HEK293 (cell line): ENCODE data around the gene AVEN.

Experiments
- CTCF ChIA-PET: fragments of 350-600 bp; formaldehyde crosslinking; extraction: SDS; loops from one replicate; lab custom pipeline; 2021; ENCODE audit warnings: antibody characterized with exemption; lab: Yijun Ruan, JAX
- POLR2A ChIA-PET: fragments of 300-600 bp; formaldehyde crosslinking; extraction: SDS; loops from one replicate; lab custom pipeline; 2020; ENCODE audit warnings: antibody characterized with exemption, inconsistent platforms; lab: Yijun Ruan, JAX
- H3K27ac ChIP-seq: fragments of 200-500 bp; sonication (Bioruptor generic); 2 replicates; pipeline ENCODE4 v1.5.1; 2014; ENCODE audit warnings: low read depth, low read length, control low read depth, inconsistent platforms; ENCODE audit errors: extremely low read depth
- H3K36me3 ChIP-seq, 2 experiments: fragments of 200-500 bp in 1 of 2; sonication (Bioruptor generic) in 1 of 2; 1 replicate in 1 of 2; 2 replicates in 1 of 2; pipeline ENCODE4 v1.5.1; 2014 to 2017; ENCODE audit warnings: inconsistent platforms in 2 of 2, low read length in 2 of 2; ENCODE audit not compliant: control insufficient read depth in 2 of 2, insufficient read depth in 1 of 2
- H3K4me1 ChIP-seq: fragments of 200-500 bp; sonication (Bioruptor generic); 2 replicates; pipeline ENCODE4 v1.5.1; 2014; ENCODE audit warnings: mild to moderate bottlenecking, low read length, inconsistent platforms; ENCODE audit not compliant: control insufficient read depth, insufficient read depth
- H3K4me3 ChIP-seq: 2 replicates; pipeline ENCODE4 v1.5.1; 2011; ENCODE audit warnings: low read depth, mild to moderate bottlenecking, control low read depth, low read length, moderate library complexity
- H3K9me3 ChIP-seq: fragments of 200-500 bp; sonication (Bioruptor generic); 2 replicates; pipeline ENCODE4 v1.5.1; 2014; ENCODE audit warnings: low read depth, low read length, inconsistent platforms; ENCODE audit not compliant: control insufficient read depth, insufficient read depth
- AEBP2 ChIP-seq: fragments of 450-650 bp; formaldehyde crosslinking; IDR thresholded peaks from 2 replicates; pipeline ENCODE4 v1.5.1; 2016; ENCODE audit warnings: missing biosample characterization, missing genetic modification characterization, borderline replicate concordance
- BCL11A ChIP-seq: fragments of 450-650 bp; formaldehyde crosslinking; IDR thresholded peaks from 2 replicates; pipeline ENCODE4 v1.5.1; 2016; ENCODE audit warnings: low read depth, missing biosample characterization, missing genetic modification characterization
- MZF1 ChIP-seq: fragments of 450-650 bp; formaldehyde crosslinking; IDR thresholded peaks from 2 replicates; pipeline ENCODE4 v1.5.1; 2017; ENCODE audit warnings: missing biosample characterization, missing genetic modification characterization, borderline replicate concordance
- OSR2 ChIP-seq: fragments of 450-650 bp; formaldehyde crosslinking; IDR thresholded peaks from 2 replicates; pipeline ENCODE4 v1.5.1; 2016; ENCODE audit warnings: missing biosample characterization, missing genetic modification characterization
- REPIN1 ChIP-seq: fragments of 450-650 bp; formaldehyde crosslinking; IDR thresholded peaks from 2 replicates; pipeline ENCODE4 v1.5.1; 2017; ENCODE audit warnings: missing biosample characterization, missing genetic modification characterization, low read depth
- SCRT1 ChIP-seq: fragments of 450-650 bp; formaldehyde crosslinking; IDR thresholded peaks from 2 replicates; pipeline ENCODE4 v1.5.1; 2016; ENCODE audit warnings: missing biosample characterization, missing genetic modification characterization, borderline replicate concordance
- SP3 ChIP-seq: fragments of 450-650 bp; formaldehyde crosslinking; IDR thresholded peaks from 2 replicates; pipeline ENCODE4 v1.5.1; 2016; ENCODE audit warnings: missing biosample characterization, missing genetic modification characterization
- ZFP3 ChIP-seq: fragments of 450-650 bp; formaldehyde crosslinking; IDR thresholded peaks from 2 replicates; pipeline ENCODE4 v1.5.1; 2016; ENCODE audit warnings: low read depth, missing biosample characterization, missing genetic modification characterization
- ZIC2 ChIP-seq: fragments of 450-650 bp; formaldehyde crosslinking; IDR thresholded peaks from 2 replicates; pipeline ENCODE4 v1.5.1; 2016; ENCODE audit warnings: missing biosample characterization, missing genetic modification characterization
- ZNF121 ChIP-seq: fragments of 450-650 bp; formaldehyde crosslinking; IDR thresholded peaks from 2 replicates; pipeline ENCODE4 v1.5.1; 2016; ENCODE audit warnings: missing biosample characterization, missing genetic modification characterization
- ZNF133 ChIP-seq: fragments of 450-650 bp; formaldehyde crosslinking; IDR thresholded peaks from 2 replicates; pipeline ENCODE4 v1.5.1; 2016; ENCODE audit warnings: missing biosample characterization, missing genetic modification characterization
- ZNF2 ChIP-seq: fragments of 450-650 bp; formaldehyde crosslinking; IDR thresholded peaks from 2 replicates; pipeline ENCODE4 v1.5.1; 2016; ENCODE audit warnings: missing biosample characterization, missing genetic modification characterization
- ZNF248 ChIP-seq: fragments of 450-650 bp; formaldehyde crosslinking; IDR thresholded peaks from 2 replicates; pipeline ENCODE4 v1.5.1; 2017; ENCODE audit warnings: missing biosample characterization, missing genetic modification characterization
- ZNF362 ChIP-seq: fragments of 450-650 bp; formaldehyde crosslinking; IDR thresholded peaks from 2 replicates; pipeline ENCODE4 v1.5.1; 2016; ENCODE audit warnings: missing biosample characterization, missing genetic modification characterization
- ZNF449 ChIP-seq: fragments of 450-650 bp; formaldehyde crosslinking; IDR thresholded peaks from 2 replicates; pipeline ENCODE4 v1.5.1; 2017; ENCODE audit warnings: missing biosample characterization, mild to moderate bottlenecking, missing genetic modification characterization, moderate library complexity
- ZNF544 ChIP-seq: fragments of 450-650 bp; formaldehyde crosslinking; IDR thresholded peaks from 2 replicates; pipeline ENCODE4 v1.5.0; 2017; ENCODE audit warnings: missing biosample characterization, missing genetic modification characterization
- ZNF555 ChIP-seq: fragments of 450-650 bp; formaldehyde crosslinking; conservative IDR thresholded peaks from 2 replicates; pipeline ENCODE4 v1.5.1; 2017; ENCODE audit warnings: missing biosample characterization, mild to moderate bottlenecking, missing genetic modification characterization, inconsistent platforms
- ZNF560 ChIP-seq: fragments of 450-650 bp; formaldehyde crosslinking; IDR thresholded peaks from 2 replicates; pipeline ENCODE4 v1.5.1; 2017; ENCODE audit warnings: missing biosample characterization, missing genetic modification characterization, borderline replicate concordance
- ZNF571 ChIP-seq: fragments of 450-650 bp; formaldehyde crosslinking; IDR thresholded peaks from 2 replicates; pipeline ENCODE4 v1.5.0; 2017; ENCODE audit warnings: missing biosample characterization, missing genetic modification characterization
- ZNF596 ChIP-seq: fragments of 450-650 bp; IDR thresholded peaks from 2 replicates; pipeline ENCODE4 v1.5.0; 2018; ENCODE audit warnings: missing biosample characterization, mild to moderate bottlenecking, missing genetic modification characterization, moderate library complexity
- ZNF600 ChIP-seq: fragments of 450-650 bp; formaldehyde crosslinking; IDR thresholded peaks from 2 replicates; pipeline ENCODE4 v1.5.1; 2016; ENCODE audit warnings: missing biosample characterization, missing genetic modification characterization
- ZNF660 ChIP-seq: fragments of 450-650 bp; IDR thresholded peaks from 2 replicates; pipeline ENCODE4 v1.5.1; 2018; ENCODE audit warnings: missing biosample characterization, mild to moderate bottlenecking, missing genetic modification characterization
- ZNF768 ChIP-seq: fragments of 450-650 bp; formaldehyde crosslinking; IDR thresholded peaks from 2 replicates; pipeline ENCODE4 v1.5.1; 2018; ENCODE audit warnings: missing biosample characterization, mild to moderate bottlenecking, missing genetic modification characterization
- ZNF837 ChIP-seq: fragments of 450-650 bp; formaldehyde crosslinking; IDR thresholded peaks from 2 replicates; pipeline ENCODE4 v1.5.1; 2016; ENCODE audit warnings: missing biosample characterization, missing genetic modification characterization
- ZSCAN23 ChIP-seq: fragments of 450-650 bp; formaldehyde crosslinking; IDR thresholded peaks from 2 replicates; pipeline ENCODE4 v1.5.1; 2016; ENCODE audit warnings: missing biosample characterization, missing genetic modification characterization
- TF ChIP-seq, protein P1 (sequence below): fragments of 450-650 bp; formaldehyde crosslinking; IDR thresholded peaks from 2 replicates; pipeline ENCODE4 v1.5.1; 2016; ENCODE audit warnings: missing biosample characterization, missing genetic modification characterization
- TF ChIP-seq, protein P2 (sequence below): fragments of 450-650 bp; formaldehyde crosslinking; IDR thresholded peaks from 2 replicates; pipeline ENCODE4 v1.5.1; 2016; ENCODE audit warnings: missing biosample characterization, missing genetic modification characterization

Gene AVEN

GRCh38 chr15:33858836-33859235, 180.2 kb downstream of the AVEN start:
- Histone ChIP-seq H3K36me3 (no peaks in the 10 kb centered on the region), H3K4me1 (no peaks in the 10 kb centered on the region), H3K27ac (no peak overlapping the region), H3K4me3 (no peak overlapping the region), H3K9me3 (no peaks in the 10 kb centered on the region)
- POLR2A ChIA-PET: no interaction called here
- TF ChIP-seq ZFP3: no peak
- TF ChIP-seq ZNF449 (tag by site-specific recombination): no peak
- TF ChIP-seq ZNF555: no peak
- no peak for TF ChIP-seq AEBP2
- no peak for TF ChIP-seq OSR2 (tag by site-specific recombination)
- TF ChIP-seq ZNF544 (tag by site-specific recombination): no peak
- no peak for TF ChIP-seq ZNF571 (tag by site-specific recombination)
- TF ChIP-seq ZNF2 (tag by site-specific recombination): no peak
- no peak for TF ChIP-seq ZSCAN23
- TF ChIP-seq SP3 (tag by site-specific recombination): no peak
- no peak for TF ChIP-seq ZNF121 (tag by site-specific recombination)
- no peak for TF ChIP-seq ZNF600
- no peak for TF ChIP-seq ZNF596 (tag by site-specific recombination)
- CTCF ChIA-PET: no interaction called here

GRCh38 chr15:33857726-33858125, 181.3 kb downstream of the AVEN start:
- POLR2A ChIA-PET: no interaction called here
- TF ChIP-seq ZNF837: no peak
- TF ChIP-seq ZNF248: no peak
- TF ChIP-seq ZNF768: no peak
- no peak for TF ChIP-seq REPIN1
- no peak for TF ChIP-seq ZNF660
- no peak for TF ChIP-seq ZNF362 (tag by site-specific recombination)
- TF ChIP-seq SCRT1 (tag by site-specific recombination): no peak
- TF ChIP-seq MZF1 (tag by site-specific recombination): no peak
- no peak for TF ChIP-seq BCL11A (tag by site-specific recombination)
- TF ChIP-seq, protein P1, sequence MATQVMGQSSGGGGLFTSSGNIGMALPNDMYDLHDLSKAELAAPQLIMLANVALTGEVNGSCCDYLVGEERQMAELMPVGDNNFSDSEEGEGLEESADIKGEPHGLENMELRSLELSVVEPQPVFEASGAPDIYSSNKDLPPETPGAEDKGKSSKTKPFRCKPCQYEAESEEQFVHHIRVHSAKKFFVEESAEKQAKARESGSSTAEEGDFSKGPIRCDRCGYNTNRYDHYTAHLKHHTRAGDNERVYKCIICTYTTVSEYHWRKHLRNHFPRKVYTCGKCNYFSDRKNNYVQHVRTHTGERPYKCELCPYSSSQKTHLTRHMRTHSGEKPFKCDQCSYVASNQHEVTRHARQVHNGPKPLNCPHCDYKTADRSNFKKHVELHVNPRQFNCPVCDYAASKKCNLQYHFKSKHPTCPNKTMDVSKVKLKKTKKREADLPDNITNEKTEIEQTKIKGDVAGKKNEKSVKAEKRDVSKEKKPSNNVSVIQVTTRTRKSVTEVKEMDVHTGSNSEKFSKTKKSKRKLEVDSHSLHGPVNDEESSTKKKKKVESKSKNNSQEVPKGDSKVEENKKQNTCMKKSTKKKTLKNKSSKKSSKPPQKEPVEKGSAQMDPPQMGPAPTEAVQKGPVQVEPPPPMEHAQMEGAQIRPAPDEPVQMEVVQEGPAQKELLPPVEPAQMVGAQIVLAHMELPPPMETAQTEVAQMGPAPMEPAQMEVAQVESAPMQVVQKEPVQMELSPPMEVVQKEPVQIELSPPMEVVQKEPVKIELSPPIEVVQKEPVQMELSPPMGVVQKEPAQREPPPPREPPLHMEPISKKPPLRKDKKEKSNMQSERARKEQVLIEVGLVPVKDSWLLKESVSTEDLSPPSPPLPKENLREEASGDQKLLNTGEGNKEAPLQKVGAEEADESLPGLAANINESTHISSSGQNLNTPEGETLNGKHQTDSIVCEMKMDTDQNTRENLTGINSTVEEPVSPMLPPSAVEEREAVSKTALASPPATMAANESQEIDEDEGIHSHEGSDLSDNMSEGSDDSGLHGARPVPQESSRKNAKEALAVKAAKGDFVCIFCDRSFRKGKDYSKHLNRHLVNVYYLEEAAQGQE (tag by site-specific recombination): no peak
- TF ChIP-seq, protein P2, sequence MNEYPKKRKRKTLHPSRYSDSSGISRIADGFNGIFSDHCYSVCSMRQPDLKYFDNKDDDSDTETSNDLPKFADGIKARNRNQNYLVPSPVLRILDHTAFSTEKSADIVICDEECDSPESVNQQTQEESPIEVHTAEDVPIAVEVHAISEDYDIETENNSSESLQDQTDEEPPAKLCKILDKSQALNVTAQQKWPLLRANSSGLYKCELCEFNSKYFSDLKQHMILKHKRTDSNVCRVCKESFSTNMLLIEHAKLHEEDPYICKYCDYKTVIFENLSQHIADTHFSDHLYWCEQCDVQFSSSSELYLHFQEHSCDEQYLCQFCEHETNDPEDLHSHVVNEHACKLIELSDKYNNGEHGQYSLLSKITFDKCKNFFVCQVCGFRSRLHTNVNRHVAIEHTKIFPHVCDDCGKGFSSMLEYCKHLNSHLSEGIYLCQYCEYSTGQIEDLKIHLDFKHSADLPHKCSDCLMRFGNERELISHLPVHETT (tag by site-specific recombination): no peak
- TF ChIP-seq ZIC2: no peak
- no peak for TF ChIP-seq ZNF133
- TF ChIP-seq ZNF560 (tag by site-specific recombination): no peak

More at GRCh38 chr15:33857726-33858125, 181.3 kb downstream of the AVEN start:
- CTCF ChIA-PET: no interaction called here
- no peaks in the 10 kb centered on the region for H3K9me3 ChIP-seq
- no peaks in the 10 kb centered on the region for H3K4me1 ChIP-seq
- no peak overlapping the region for H3K4me3 ChIP-seq
- H3K36me3 ChIP-seq: no peaks in the 10 kb centered on the region
- no peak overlapping the region for H3K27ac ChIP-seq
